HG03342 (cell line): ENCODE measurements around the gene ABI2.
"Not testable (repeated sequence)": the region's sequence is repeated elsewhere in the genome, so short reads cannot be mapped to it uniquely, and the experiment has no call there.

Experiments used
- ATAC-seq: cut with Tn5 transposase; IDR thresholded peaks from one replicate; pipeline ENCODE4 v1.9.1; 2021; ENCODE audit warnings: mild to moderate bottlenecking, moderate library complexity; ENCODE audit not compliant: unreplicated experiment

Gene ABI2

GRCh38 chr2:203354966-203355365 lies 26.8 kb downstream of the ABI2 start:
- ATAC-seq: no peak

- ATAC-seq: no peak
These were observed 31.3 kb downstream of the ABI2 start for GRCh38 chr2:203359450-203359849.

DNA sequence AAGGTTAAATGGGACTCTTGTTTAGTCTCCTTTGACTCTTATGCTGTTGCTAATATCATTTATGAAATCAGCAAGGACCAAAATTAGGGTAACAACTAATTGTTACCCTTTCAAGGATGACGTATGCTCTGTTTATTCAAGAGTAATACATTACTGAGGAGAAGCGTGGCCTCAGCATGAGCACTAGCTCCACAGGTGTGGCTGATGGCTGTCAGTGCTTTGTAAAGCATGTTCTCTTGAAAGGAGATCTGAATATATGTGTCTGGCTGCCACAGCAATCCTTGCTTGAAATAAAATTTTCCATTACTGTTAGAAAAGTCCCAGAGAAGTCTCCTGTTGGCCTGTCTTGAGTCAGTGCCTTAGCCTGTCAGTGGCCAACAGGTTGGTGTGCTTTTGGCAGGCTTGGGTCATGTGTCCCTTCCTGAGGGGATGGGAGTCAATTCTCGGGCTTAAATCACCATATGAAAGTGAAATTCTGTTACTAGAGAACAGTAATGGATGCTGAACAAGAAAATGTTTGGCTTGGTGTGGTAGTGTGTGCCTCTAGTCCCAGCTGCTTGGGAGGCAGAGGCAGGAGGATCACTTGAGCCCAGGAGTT lies 32.7 kb downstream of the ABI2 start:
- no peak for ATAC-seq

- ATAC-seq: no peak
These were observed 33.3 kb downstream of the ABI2 start for GRCh38 chr2:203361495-203361894.

DNA sequence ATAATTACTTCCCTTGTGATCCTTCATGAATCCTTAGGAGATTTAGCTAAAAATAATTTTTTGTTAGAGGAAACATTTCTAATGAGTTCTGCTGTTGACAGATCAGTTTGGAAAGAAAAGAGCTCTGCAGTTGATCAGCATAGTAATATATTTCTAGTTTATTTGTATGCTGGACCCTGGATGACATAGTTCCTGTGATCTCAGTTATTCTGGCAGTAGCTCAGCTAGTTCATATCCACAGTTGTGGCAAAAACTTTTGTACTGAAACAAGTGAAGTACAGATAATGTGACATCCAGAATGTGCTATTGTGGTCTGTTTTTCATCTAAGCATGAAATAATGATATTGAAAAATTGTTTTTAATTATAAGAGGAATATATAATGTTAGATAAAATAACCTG lies 33.7 kb downstream of the ABI2 start:
- ATAC-seq: no peak

- no peak for ATAC-seq
These were observed 38.7 kb downstream of the ABI2 start for GRCh38 chr2:203366639-203367466.

GRCh38 chr2:203372706-203373105 lies 44.5 kb downstream of the ABI2 start:
- ATAC-seq: not testable (repeated sequence)

- ATAC-seq: no peak
These were observed 48.0 kb downstream of the ABI2 start for GRCh38 chr2:203376173-203376572.

DNA sequence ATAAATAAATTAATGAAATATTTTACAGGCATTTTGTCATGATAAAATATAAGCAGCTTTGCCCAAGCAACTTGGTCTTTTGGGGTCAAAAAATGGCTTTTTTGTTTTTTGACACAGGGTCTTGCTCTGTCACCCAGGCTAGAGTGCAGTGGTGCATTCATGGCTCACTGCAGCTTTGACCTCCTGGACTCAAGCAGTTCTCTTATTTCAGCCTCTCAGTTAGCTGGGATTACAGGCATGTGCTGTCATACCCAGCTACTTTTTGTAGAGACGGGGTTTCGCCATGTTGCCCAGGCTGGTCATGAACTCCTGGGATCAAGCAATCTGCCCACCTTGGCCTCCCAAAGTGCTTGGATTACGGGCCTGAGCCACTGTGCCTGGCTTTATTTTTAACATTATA lies 51.0 kb downstream of the ABI2 start:
- ATAC-seq: no peak

- no peak for ATAC-seq
These were observed 54.8 kb downstream of the ABI2 start for GRCh38 chr2:203383038-203383437.

- not testable (repeated sequence) for ATAC-seq
These were observed 60.0 kb downstream of the ABI2 start for GRCh38 chr2:203388153-203388552.

GRCh38 chr2:203394519-203395227 lies 66.5 kb downstream of the ABI2 start:
- ATAC-seq: no peak

GRCh38 chr2:203395858-203396257 lies 67.7 kb downstream of the ABI2 start:
- ATAC-seq: no peak

- no peak for ATAC-seq
These were observed 68.5 kb downstream of the ABI2 start for GRCh38 chr2:203396667-203397066.

- ATAC-seq: no peak
These were observed 70.8 kb downstream of the ABI2 start for GRCh38 chr2:203399031-203399430.

DNA sequence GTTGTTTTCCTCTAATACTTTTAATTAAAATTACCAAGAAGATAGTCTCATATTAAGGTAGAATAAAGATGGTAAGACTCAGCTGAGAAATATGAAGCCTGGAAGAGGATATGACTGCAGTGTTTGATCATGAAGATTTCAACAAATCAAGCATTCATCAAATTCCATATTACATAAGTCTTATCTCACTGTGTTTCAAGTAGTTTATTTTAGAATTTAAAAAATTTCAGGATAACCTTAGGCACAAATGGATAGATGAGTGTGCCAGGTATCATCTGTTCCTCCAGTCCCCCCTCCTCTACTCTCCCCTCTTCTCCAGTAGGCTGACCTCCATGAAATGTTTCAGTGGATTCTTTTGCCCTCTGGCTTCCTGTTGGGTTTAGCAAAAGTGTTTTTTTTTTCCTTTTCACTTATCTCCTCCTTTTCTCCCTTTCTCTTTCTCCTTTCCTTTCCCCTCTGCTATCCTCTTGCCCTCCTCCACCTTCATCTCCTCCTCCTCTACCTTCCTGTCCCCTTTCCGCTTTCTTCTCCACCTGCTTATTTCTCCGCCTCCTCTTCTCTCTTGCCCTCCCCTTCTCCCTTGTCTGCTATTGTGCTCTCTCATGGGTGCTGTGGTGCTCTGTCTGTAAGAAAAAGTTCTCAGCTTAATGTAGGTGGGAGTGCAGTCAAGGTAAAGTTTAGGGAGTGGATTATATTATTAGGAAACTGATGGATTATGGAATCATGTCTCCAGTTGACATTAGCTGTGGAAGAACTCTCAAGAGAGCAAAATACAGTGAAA lies 72.8 kb downstream of the ABI2 start:
- no peak for ATAC-seq

GRCh38 chr2:203404996-203405395 lies 76.8 kb downstream of the ABI2 start:
- ATAC-seq: no peak

- ATAC-seq: no peak
These were observed 79.3 kb downstream of the ABI2 start for GRCh38 chr2:203407496-203407895.

DNA sequence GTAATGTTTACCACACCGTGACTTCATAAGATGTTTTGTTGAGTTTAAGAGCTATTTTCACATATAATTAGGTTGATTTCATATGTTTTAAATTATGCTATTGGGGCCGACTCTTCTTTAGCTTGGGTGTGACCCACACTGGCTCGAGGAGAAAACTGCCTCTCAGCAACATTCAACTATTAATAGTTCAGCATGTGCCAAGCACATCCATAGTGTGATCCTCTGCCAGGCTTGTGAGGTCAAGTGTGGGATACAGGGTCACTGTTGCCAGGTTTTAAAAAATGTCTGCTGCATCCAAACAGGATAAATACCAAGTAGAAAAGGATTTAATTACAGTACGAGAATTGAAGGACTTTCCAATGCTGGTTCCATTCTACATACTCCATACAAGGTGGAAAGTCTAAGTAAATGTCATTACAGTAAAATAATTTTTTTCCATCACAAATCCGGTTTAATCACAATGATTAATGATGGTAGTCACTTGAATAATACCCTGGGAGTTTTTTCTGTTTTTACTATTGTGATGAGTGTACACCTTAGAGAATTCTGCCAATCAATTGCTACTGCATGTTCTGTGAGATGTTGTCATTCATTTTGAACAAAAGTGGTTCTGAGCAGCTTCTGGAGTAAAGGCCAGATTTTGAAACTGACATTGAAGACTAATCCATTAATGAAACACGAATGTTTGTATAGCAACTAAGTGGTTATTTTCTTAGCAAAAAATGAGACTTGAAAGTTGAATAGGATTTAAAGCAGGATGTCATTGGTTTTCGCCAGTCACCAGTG lies 84.5 kb downstream of the ABI2 start:
- no peak for ATAC-seq

DNA sequence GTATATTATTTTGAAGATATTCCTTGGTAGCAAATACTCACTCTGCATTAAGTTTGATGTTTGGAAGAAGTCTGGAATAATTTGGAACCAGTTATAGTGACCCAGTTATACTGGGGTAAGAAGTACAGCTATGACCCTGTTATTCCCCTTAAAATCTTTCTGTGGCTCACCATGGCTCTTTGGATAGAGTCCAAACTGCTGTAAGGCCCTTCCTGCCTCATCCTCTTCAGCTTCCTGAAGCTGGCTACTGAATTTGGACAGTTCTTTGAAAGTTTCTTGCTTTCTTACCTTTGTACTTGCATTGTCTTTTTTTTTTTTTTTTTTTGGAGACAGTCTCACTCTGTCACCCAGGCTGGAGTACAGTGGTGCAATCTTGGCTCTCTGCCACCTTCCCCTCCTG lies 85.6 kb downstream of the ABI2 start:
- no peak for ATAC-seq
